SU-DHL-6 (cell line): ENCODE results near the gene TPST1.

ENCODE experiments used
- EZH2phosphoT487 ChIP-seq: fragments of 200-600 bp; sonication (generic), shearing (Covaris generic); conservative IDR thresholded peaks from 2 replicates; pipeline ENCODE4 v1.6.1; 2018; ENCODE audit warnings: mild to moderate bottlenecking, antibody characterized with exemption, low read length, moderate library complexity, mixed read lengths
- TF ChIP-seq, protein P1 (sequence below): fragments of 200-600 bp; sonication (generic); IDR thresholded peaks from one replicate; pipeline ENCODE4 v1.5.1; 2017; ENCODE audit warnings: antibody characterized with exemption, mild to moderate bottlenecking, low read length, moderate library complexity; ENCODE audit not compliant: insufficient read depth, poor library complexity, severe bottlenecking

DNA sequence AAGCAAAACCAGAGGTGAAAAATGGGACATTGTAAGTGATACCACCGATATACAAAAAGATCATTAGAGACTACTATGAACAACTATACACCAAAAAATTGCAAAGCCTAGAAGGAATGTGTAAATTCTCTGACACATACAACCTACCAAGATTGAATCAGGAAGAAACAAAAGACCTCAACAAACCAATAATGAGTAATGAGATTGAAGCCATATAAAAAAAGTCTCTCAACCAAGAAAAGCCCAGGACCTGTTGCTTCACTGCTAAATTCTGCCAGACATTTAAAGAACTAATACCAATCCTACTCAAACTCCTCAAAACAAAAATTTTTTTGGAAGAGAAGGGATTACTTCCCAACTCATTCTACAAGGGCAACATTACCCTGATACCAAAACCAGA is 134.0 kb downstream of the TPST1 start:
- TF ChIP-seq, protein P1, sequence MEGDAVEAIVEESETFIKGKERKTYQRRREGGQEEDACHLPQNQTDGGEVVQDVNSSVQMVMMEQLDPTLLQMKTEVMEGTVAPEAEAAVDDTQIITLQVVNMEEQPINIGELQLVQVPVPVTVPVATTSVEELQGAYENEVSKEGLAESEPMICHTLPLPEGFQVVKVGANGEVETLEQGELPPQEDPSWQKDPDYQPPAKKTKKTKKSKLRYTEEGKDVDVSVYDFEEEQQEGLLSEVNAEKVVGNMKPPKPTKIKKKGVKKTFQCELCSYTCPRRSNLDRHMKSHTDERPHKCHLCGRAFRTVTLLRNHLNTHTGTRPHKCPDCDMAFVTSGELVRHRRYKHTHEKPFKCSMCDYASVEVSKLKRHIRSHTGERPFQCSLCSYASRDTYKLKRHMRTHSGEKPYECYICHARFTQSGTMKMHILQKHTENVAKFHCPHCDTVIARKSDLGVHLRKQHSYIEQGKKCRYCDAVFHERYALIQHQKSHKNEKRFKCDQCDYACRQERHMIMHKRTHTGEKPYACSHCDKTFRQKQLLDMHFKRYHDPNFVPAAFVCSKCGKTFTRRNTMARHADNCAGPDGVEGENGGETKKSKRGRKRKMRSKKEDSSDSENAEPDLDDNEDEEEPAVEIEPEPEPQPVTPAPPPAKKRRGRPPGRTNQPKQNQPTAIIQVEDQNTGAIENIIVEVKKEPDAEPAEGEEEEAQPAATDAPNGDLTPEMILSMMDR, result no peak
- no peak for TF ChIP-seq EZH2phosphoT487
